GM21737 (cell line): ENCODE data around the gene ZNF786.
"Not testable (repeated sequence)": the region's sequence is repeated elsewhere in the genome, so short reads cannot be mapped to it uniquely, and the experiment has no call there.

Experiments used
- ATAC-seq: cut with Tn5 transposase; IDR thresholded peaks from one replicate; pipeline ENCODE4 v1.9.1; 2021; ENCODE audit warnings: mild to moderate bottlenecking, moderate library complexity; ENCODE audit not compliant: unreplicated experiment

The ZNF786 gene

GRCh38 chr7:149085866-149086265 is 4.7 kb downstream of the ZNF786 start:
- no peak for ATAC-seq

GRCh38 chr7:149084407-149084806 is 6.1 kb downstream of the ZNF786 start:
- no peak for ATAC-seq

GRCh38 chr7:149081914-149082313 is 8.6 kb downstream of the ZNF786 start:
- no peak for ATAC-seq

GRCh38 chr7:149077594-149077993 is 12.9 kb downstream of the ZNF786 start:
- ATAC-seq, result no peak

- ATAC-seq, result no peak
These were observed 15.2 kb downstream of the ZNF786 start for GRCh38 chr7:149075286-149075685.

- ATAC-seq, result no peak
These were observed 16.2 kb downstream of the ZNF786 start for GRCh38 chr7:149074116-149074885.

- no peak for ATAC-seq
These were observed 18.1 kb downstream of the ZNF786 start for GRCh38 chr7:149072438-149072775.

GRCh38 chr7:149071641-149072437 is 18.7 kb downstream of the ZNF786 start:
- no peak for ATAC-seq

GRCh38 chr7:149071182-149071635 is 19.3 kb downstream of the ZNF786 start:
- ATAC-seq, result no peak

- no peak for ATAC-seq
These were observed 20.0 kb downstream of the ZNF786 start for GRCh38 chr7:149070372-149071125.

GRCh38 chr7:149067869-149068268 is 22.6 kb downstream of the ZNF786 start:
- ATAC-seq, result no peak

GRCh38 chr7:149063476-149063875 is 27.0 kb downstream of the ZNF786 start:
- ATAC-seq, result no peak

GRCh38 chr7:149062217-149062899 is 28.2 kb downstream of the ZNF786 start:
- ATAC-seq, result not testable (repeated sequence)

GRCh38 chr7:149060156-149060555 is 30.4 kb downstream of the ZNF786 start:
- no peak for ATAC-seq

- no peak for ATAC-seq
These were observed 36.6 kb downstream of the ZNF786 start for GRCh38 chr7:149053885-149054284.

GRCh38 chr7:149053384-149053783 is 37.1 kb downstream of the ZNF786 start:
- no peak for ATAC-seq

- no peak for ATAC-seq
These were observed 39.6 kb downstream of the ZNF786 start for GRCh38 chr7:149050941-149051340.

- no peak for ATAC-seq
These were observed 41.7 kb downstream of the ZNF786 start for GRCh38 chr7:149048805-149049204.

- no peak for ATAC-seq
These were observed 44.1 kb downstream of the ZNF786 start for GRCh38 chr7:149046416-149046815.

- no peak for ATAC-seq
These were observed 46.6 kb downstream of the ZNF786 start for GRCh38 chr7:149043936-149044335.

GRCh38 chr7:149041350-149041749 is 49.2 kb downstream of the ZNF786 start:
- ATAC-seq, result no peak
